Activated CD8-positive, alpha-beta T cell treated with anti-CD3 and anti-CD28 coated beads for 36 hours (primary cell): ENCODE data around the gene GLTP. TPM values are rescaled to one million over a fixed set of nuclear protein-coding genes. Genes with fewer than 3 reads are reported as not detected.

Experiments
- ATAC-seq: fragments of 200-7000 bp; cut with Tn5 transposase; one replicate; pipeline ENCODE4 v1.10.0; 2021; ENCODE audit warnings: mild to moderate bottlenecking, moderate library complexity
- CTCF ChIA-PET: fragments of 350-600 bp; sonication (Branson Sonifier 250); formaldehyde crosslinking; loops from one replicate; lab custom pipeline; 2021; ENCODE audit warnings: antibody characterized with exemption; lab: Charles Lee
- POLR2A ChIA-PET: fragments of 350-600 bp; sonication (Branson Sonifier 250); formaldehyde crosslinking; loops from one replicate; lab custom pipeline; 2021; ENCODE audit warnings: antibody characterized with exemption; lab: Charles Lee
- DNase-seq: peaks from one replicate; pipeline ENCODE4 v3.0.0-alpha.2; 2020
- H3K27ac Mint-ChIP-seq: one replicate; pipeline ENCODE4 v1.8.0; 2021; ENCODE audit warnings: mild to moderate bottlenecking, mixed read lengths
- H3K27me3 Mint-ChIP-seq: one replicate; pipeline ENCODE4 v1.8.0; 2021; ENCODE audit warnings: mixed read lengths
- H3K36me3 Mint-ChIP-seq: one replicate; pipeline ENCODE4 v1.8.0; 2021; ENCODE audit warnings: low read depth, mixed read lengths
- H3K4me1 Mint-ChIP-seq: one replicate; pipeline ENCODE4 v1.8.0; 2021; ENCODE audit warnings: low read depth, mixed read lengths
- H3K4me3 Mint-ChIP-seq: one replicate; pipeline ENCODE4 v1.8.0; 2021; ENCODE audit warnings: mild to moderate bottlenecking, moderate library complexity, mixed read lengths
- H3K9me3 Mint-ChIP-seq: one replicate; pipeline ENCODE4 v1.8.0; 2021; ENCODE audit warnings: mixed read lengths
- CTCF ChIP-seq: fragments of 200-600 bp; IDR thresholded peaks from one replicate; pipeline ENCODE4 v1.8.0; 2022; ENCODE audit warnings: antibody characterized with exemption, mild to moderate bottlenecking
- intact Hi-C: fragments of 100-400 bp; cut with micrococcal nuclease; formaldehyde crosslinking; loops from one replicate; pipeline ENCODE4 v1.10.0; 2022
- total RNA-seq, 2 experiments: library from RNA; stranded (reverse); gene quantifications; one replicate each; pipeline ENCODE4 v1.2.3, GENCODE V29; 2021

Gene GLTP
- total RNA-seq, 2 experiments from 2014 or later: 19.9 to 21.2 TPM

DNA sequence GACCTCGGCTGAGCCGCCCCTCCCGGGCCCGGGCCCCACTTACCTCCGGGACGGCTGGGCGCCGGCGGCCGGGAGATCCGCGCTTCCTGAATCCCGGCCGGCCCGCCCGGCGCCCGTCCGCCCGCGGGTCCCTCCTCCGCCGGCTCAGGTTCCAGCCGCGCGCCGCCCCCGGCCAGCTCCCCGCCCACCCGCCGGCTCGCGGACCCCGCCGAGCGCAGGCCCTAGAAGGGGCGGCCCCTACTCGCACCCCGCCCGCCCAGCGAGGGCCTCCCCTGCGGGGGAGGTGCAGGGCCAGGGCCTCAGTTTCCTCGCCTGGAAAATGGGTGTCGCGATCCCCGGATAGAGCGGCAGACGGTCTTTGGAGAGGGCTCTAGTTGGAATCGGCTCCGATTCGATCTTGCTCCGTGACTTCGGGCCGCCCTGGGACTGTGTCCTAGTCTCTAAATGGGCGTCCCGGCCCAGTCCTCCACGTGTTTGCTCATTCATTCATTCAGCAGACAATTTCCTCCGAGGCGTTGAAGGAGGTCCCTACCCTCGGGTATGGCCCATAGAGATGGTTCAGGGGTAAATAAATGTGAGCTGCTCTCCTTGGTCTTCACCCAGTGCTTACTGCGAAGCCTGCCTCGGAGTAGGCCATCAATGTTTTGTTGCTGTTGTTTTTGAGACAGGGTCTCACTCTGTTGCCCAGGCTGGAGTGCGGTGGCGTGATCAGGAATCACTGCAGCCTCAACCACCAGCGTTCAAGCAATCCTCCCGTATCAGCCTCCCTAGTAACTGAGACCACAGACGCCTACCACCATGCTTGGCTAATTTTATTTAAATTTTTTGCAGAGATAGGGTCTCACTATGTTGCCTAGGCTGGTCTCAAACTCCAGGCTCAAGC, 46.8 kb downstream of the GLTP start, which contains the start of gene TRPV4:
Gene TRPV4, minus strand, starts transcription at position 92 of the 883 bp plus-strand sequence. CDS start 18,602 bp downstream, outside the sequence.
- no peak for TF ChIP-seq CTCF
- CTCF ChIA-PET: interaction anchor here (1.4 to 2.2 kb wide), 2 partner anchors 12 to 19 kb away, joined by 3 to 13 read pairs; no protein-coding TSS in a partner anchor
- intact Hi-C loops: no loop called here
- DNase-seq (no peak), ATAC-seq (no peak)
- no peak within 1 kb of the TSS for H3K4me3 Mint-ChIP-seq
- H3K9me3 Mint-ChIP-seq: no peaks in the 10 kb centered on the region
- peaks cover 3% of the 10 kb centered on the region for H3K4me1 Mint-ChIP-seq
- no peak within 1 kb of the TSS for H3K27ac Mint-ChIP-seq
- no peaks in the 10 kb centered on the region for H3K36me3 Mint-ChIP-seq
- H3K27me3 Mint-ChIP-seq: peaks cover 23% of the 10 kb centered on the region
- POLR2A ChIA-PET: no interaction called here

- no peaks in the 10 kb centered on the region for H3K9me3 Mint-ChIP-seq
- DNase-seq (no peak), ATAC-seq (no peak)
- ChIA-PET CTCF (interaction anchor here (1.4 to 4.9 kb wide), 3 partner anchors 13 to 28 kb away, joined by 3 to 21 read pairs (median 5); no protein-coding TSS in a partner anchor), POLR2A (no interaction called here)
- H3K27ac Mint-ChIP-seq: no peak overlapping the region
- no peak for TF ChIP-seq CTCF
- H3K4me3 Mint-ChIP-seq: no peak overlapping the region
- H3K36me3 Mint-ChIP-seq: no peaks in the 10 kb centered on the region
- H3K27me3 Mint-ChIP-seq: peaks cover 24% of the 10 kb centered on the region
- H3K4me1 Mint-ChIP-seq: peaks cover 3% of the 10 kb centered on the region
- intact Hi-C loops: no loop called here
Observed at GRCh38 chr12:109832541-109833306, 47.6 kb downstream of the GLTP start.

GRCh38 chr12:109831929-109832328, 48.4 kb downstream of the GLTP start:
- CTCF ChIA-PET: interaction anchor here (1.0 to 4.9 kb wide), 3 partner anchors 13 to 27 kb away, joined by 4 to 21 read pairs (median 5); no protein-coding TSS in a partner anchor

GRCh38 chr12:109831365-109831764, 49.0 kb downstream of the GLTP start:
- intact Hi-C loops: no loop called here
- Mint-ChIP-seq H3K4me1 (peaks cover 3% of the 10 kb centered on the region), H3K4me3 (no peak overlapping the region), H3K9me3 (no peaks in the 10 kb centered on the region), H3K27ac (no peak overlapping the region), H3K27me3 (peaks cover 27% of the 10 kb centered on the region), H3K36me3 (no peaks in the 10 kb centered on the region)
- no peak for ATAC-seq
- TF ChIP-seq CTCF: no peak
- DNase-seq: no peak
- POLR2A ChIA-PET: interaction anchor here (1.3 kb wide), 1 partner anchor 14 kb away, joined by 5 read pairs; no protein-coding TSS in a partner anchor
- CTCF ChIA-PET: interaction anchor here (1.0 to 4.9 kb wide), 3 partner anchors 14 to 26 kb away, joined by 3 to 21 read pairs (median 4); no protein-coding TSS in a partner anchor

More at GRCh38 chr12:109831929-109832328, 48.4 kb downstream of the GLTP start:
- Mint-ChIP-seq H3K4me3 (no peak overlapping the region), H3K27ac (no peak overlapping the region), H3K9me3 (no peaks in the 10 kb centered on the region), H3K36me3 (no peaks in the 10 kb centered on the region), H3K4me1 (peaks cover 3% of the 10 kb centered on the region), H3K27me3 (peaks cover 27% of the 10 kb centered on the region)
- intact Hi-C loops: no loop called here
- ATAC-seq (no peak), DNase-seq (no peak)
- POLR2A ChIA-PET: no interaction called here
- no peak for TF ChIP-seq CTCF
